B cell (primary cell): Measurements from ENCODE around the gene HHATL.

Experiments used
- CTCF ChIP-seq: fragments of 200-600 bp; IDR thresholded peaks from one replicate; pipeline ENCODE4 v1.8.0; 2022; ENCODE audit warnings: antibody characterized with exemption, mild to moderate bottlenecking
- EZH2 ChIP-seq: IDR thresholded peaks from 2 replicates; pipeline ENCODE4 v1.6.1; 2012; ENCODE audit warnings: borderline replicate concordance, low read depth, mild to moderate bottlenecking, moderate library complexity, low read length; ENCODE audit not compliant: insufficient read depth, poor library complexity, severe bottlenecking

- no peak for TF ChIP-seq CTCF
- TF ChIP-seq EZH2, result no peak
Measured at GRCh38 chr3:42696356-42697288, 6.0 kb downstream of the HHATL start.
